Tracheal epithelial cell (primary cell): ENCODE data around the gene ASB6. TPM values are rescaled to one million over a fixed set of nuclear protein-coding genes. Genes with fewer than 3 reads are reported as not detected.

Source experiments
- total RNA-seq: library from RNA; depleted of rRNA; stranded (reverse); fragments of >200 nt; gene quantifications from 2 replicates; pipeline ENCODE4 v1.2.1, GENCODE V29; 2014

The ASB6 gene
- 13.0 and 18.1 TPM in 2 replicates for total RNA-seq

GRCh38 chr9:129641750-129642585 is at the start of gene ASB6:
Gene ASB6, minus strand, starts transcription at chr9:129642151. Its CDS starts 152 bp downstream, at chr9:129641999.

GRCh38 chr9:129665389-129665775 is 23.4 kb upstream of the ASB6 start, which contains the start of gene PRRX2:
Gene PRRX2, plus strand, starts transcription at chr9:129665647. Its CDS starts 221 bp downstream, at chr9:129665868.

GRCh38 chr9:129626079-129626624 is 15.8 kb downstream of the ASB6 start, which contains the start of gene NTMT1:
Gene NTMT1, plus strand, starts transcription at chr9:129626163. Its CDS starts 6,541 bp downstream, at chr9:129632704.

GRCh38 chr9:129620669-129621295 is 21.2 kb downstream of the ASB6 start, which contains the start of gene C9orf50:
Gene C9orf50, minus strand, starts transcription at chr9:129621101. Its CDS starts 527 bp downstream, at chr9:129620574.

Other genes starting within 250 kb of the ASB6 start
- not detected in 2 replicates for gene C9orf50, start 21.1 kb downstream of the ASB6 start, total RNA-seq
- gene NTMT1, start 16.0 kb downstream of the ASB6 start, total RNA-seq, result 26.6 and 32.3 TPM in 2 replicates
- 0.24 TPM in 1 of 2 replicates, not detected in the other for gene PRRX2, start 23.5 kb upstream of the ASB6 start, total RNA-seq
- gene PTGES, start 110.9 kb upstream of the ASB6 start, total RNA-seq, result 20.5 and 25.8 TPM in 2 replicates
- 19.4 and 19.8 TPM in 2 replicates for gene TOR1B, start 161.0 kb upstream of the ASB6 start, total RNA-seq
- 23.9 and 36.4 TPM in 2 replicates for gene TOR1A, start 182.0 kb upstream of the ASB6 start, total RNA-seq
- 31.1 and 31.6 TPM in 2 replicates for gene C9orf78, start 193.1 kb upstream of the ASB6 start, total RNA-seq
- gene USP20, start 193.3 kb upstream of the ASB6 start, total RNA-seq, result 6.0 and 6.6 TPM in 2 replicates